ENCODE measurements around the gene FARS2. TPM values are rescaled to one million over a fixed set of nuclear protein-coding genes. Genes with fewer than 3 reads are reported as not detected.
A peak's percentile ranks its signal among the peaks of the same experiment; 100 is the strongest.

Gene FARS2
- total RNA-seq, 1 experiment from 2014 or later, result 24.7 TPM

- DNase-seq (ENCODE audit: low read depth), result no peak
Observed at GRCh38 chr6:5534643-5535042, 273.3 kb downstream of the FARS2 start.

GRCh38 chr6:5536644-5537043 lies 275.3 kb downstream of the FARS2 start:
- DNase-seq (ENCODE audit: low read depth), result no peak

GRCh38 chr6:5537132-5537531 lies 275.8 kb downstream of the FARS2 start:
- DNase-seq (ENCODE audit: low read depth), result no peak

GRCh38 chr6:5537967-5538366 lies 276.7 kb downstream of the FARS2 start:
- no peak for DNase-seq (ENCODE audit: low read depth)

GRCh38 chr6:5540370-5540769 lies 279.1 kb downstream of the FARS2 start:
- no peak for DNase-seq (ENCODE audit: low read depth)

- DNase-seq (ENCODE audit: low read depth), result no peak
Observed at GRCh38 chr6:5541025-5541424, 279.7 kb downstream of the FARS2 start.

GRCh38 chr6:5541751-5542432 lies 280.6 kb downstream of the FARS2 start:
- peak; percentile 71 for DNase-seq (ENCODE audit: low read depth)

- no peak for DNase-seq (ENCODE audit: low read depth)
Observed at GRCh38 chr6:5547556-5547955, 286.2 kb downstream of the FARS2 start.

GRCh38 chr6:5550631-5551030 lies 289.3 kb downstream of the FARS2 start:
- DNase-seq (ENCODE audit: low read depth), result no peak

- DNase-seq (ENCODE audit: low read depth), result no peak
Observed at GRCh38 chr6:5552243-5552642, 290.9 kb downstream of the FARS2 start.

GRCh38 chr6:5553767-5554166 lies 292.5 kb downstream of the FARS2 start:
- no peak for DNase-seq (ENCODE audit: low read depth)

- no peak for DNase-seq (ENCODE audit: low read depth)
Observed at GRCh38 chr6:5554226-5554625, 292.9 kb downstream of the FARS2 start.

- DNase-seq (ENCODE audit: low read depth), result no peak
Observed at GRCh38 chr6:5556011-5556410, 294.7 kb downstream of the FARS2 start.

- no peak for DNase-seq (ENCODE audit: low read depth)
Observed at GRCh38 chr6:5557506-5557905, 296.2 kb downstream of the FARS2 start.

- DNase-seq (ENCODE audit: low read depth), result no peak
Observed at GRCh38 chr6:5559651-5560050, 298.3 kb downstream of the FARS2 start.

- DNase-seq (ENCODE audit: low read depth), result no peak
Observed at GRCh38 chr6:5562277-5562676, 301.0 kb downstream of the FARS2 start.

GRCh38 chr6:5563086-5563485 lies 301.8 kb downstream of the FARS2 start:
- DNase-seq (ENCODE audit: low read depth), result no peak

GRCh38 chr6:5564746-5565145 lies 303.4 kb downstream of the FARS2 start:
- DNase-seq (ENCODE audit: low read depth), result peak; percentile 19

GRCh38 chr6:5565971-5566370 lies 304.7 kb downstream of the FARS2 start:
- no peak for DNase-seq (ENCODE audit: low read depth)

- no peak for DNase-seq (ENCODE audit: low read depth)
Observed at GRCh38 chr6:5566718-5567117, 305.4 kb downstream of the FARS2 start.

GRCh38 chr6:5567352-5567751 lies 306.0 kb downstream of the FARS2 start:
- no peak for DNase-seq (ENCODE audit: low read depth)

GRCh38 chr6:5567890-5568289 lies 306.6 kb downstream of the FARS2 start:
- DNase-seq (ENCODE audit: low read depth), result no peak

GRCh38 chr6:5569491-5569890 lies 308.2 kb downstream of the FARS2 start:
- peak; percentile 7 for DNase-seq (ENCODE audit: low read depth)

GRCh38 chr6:5570641-5571040 lies 309.3 kb downstream of the FARS2 start:
- DNase-seq (ENCODE audit: low read depth), result no peak
